Measurements from ENCODE around the gene SPTBN1.

GRCh38 chr2:54665436-54665856 lies 209.3 kb downstream of the SPTBN1 start:
- no peak for TF ChIP-seq RFX5 (IDR thresholded peaks at IDR 0.05; ENCODE audit: low read depth, low read length)
- no peak for TF ChIP-seq RCOR1 (IDR thresholded peaks at IDR 0.05; ENCODE audit: insufficient replicate concordance, low read length)
- peak; percentile 45 for TF ChIP-seq CTCF (conservative IDR thresholded peaks at IDR 0.05; ENCODE audit: low read depth, low read length)
- no peak for TF ChIP-seq SMC3 (IDR thresholded peaks at IDR 0.05; ENCODE audit: low read depth, low read length)
- no peak for TF ChIP-seq POLR2A (IDR thresholded peaks at IDR 0.05; ENCODE audit: low read depth, low read length)

Measured in IMR-90 (cell line).